ENCODE measurements around the gene PIM1. TPM values are rescaled to one million over a fixed set of nuclear protein-coding genes. Genes with fewer than 3 reads are reported as not detected.

The PIM1 gene
- total RNA-seq, 2 experiments from 2014 or later: 175 to 183 TPM

DNA sequence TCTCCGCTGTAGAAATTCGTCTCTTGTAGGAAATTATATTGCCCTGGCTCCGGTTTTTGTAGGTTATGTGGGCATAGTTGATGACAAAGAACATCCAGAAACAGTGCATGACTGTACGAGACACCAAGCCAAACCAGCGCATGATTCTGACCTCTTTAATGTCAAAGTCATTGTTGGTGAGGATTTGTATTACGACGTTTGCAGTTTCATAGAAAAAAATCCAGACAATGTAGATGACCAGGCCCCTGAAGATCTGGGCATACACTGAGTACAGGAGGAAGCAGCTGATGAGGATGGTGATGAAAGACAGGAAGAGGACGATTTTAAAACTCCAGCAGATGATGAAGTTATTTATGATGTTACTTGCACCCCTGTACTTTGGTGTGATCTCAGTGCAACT is 48.6 kb downstream of the PIM1 start:
- Histone ChIP-seq H3K36me3 (ENCODE audit: insufficient read depth, low read length) (no peaks in the 10 kb centered on the region), H3K4me3 (ENCODE audit: low read length) (no peak overlapping the region), H3K4me1 (ENCODE audit: insufficient read depth, low read length) (peaks cover 13% of the 10 kb centered on the region), H3K27ac (ENCODE audit: low read depth in 1 of 2, low read length in 2 of 2) (no peak overlapping the region), H3K9me3 (ENCODE audit: control insufficient read depth in 1 of 2, insufficient read depth in 1 of 2, low read length in 2 of 2) (no peaks in the 10 kb centered on the region), H3K27me3 (ENCODE audit: control insufficient read depth in 1 of 2, insufficient read depth in 2 of 2, low read length in 2 of 2) (no peaks in the 10 kb centered on the region)
- H3K4me3 Mint-ChIP-seq: no peak overlapping the region
- intact Hi-C loops (cut with DNase I, micrococcal nuclease): no loop called here
- ChIA-PET POLR2A (no interaction called here), CTCF (no interaction called here)
- DNase-seq (no peak), ATAC-seq (ENCODE audit: poor library complexity) (no peak)
- H3K27ac Mint-ChIP-seq: no peak overlapping the region
- H3K4me1 Mint-ChIP-seq (ENCODE audit: low read depth): peaks cover 14% of the 10 kb centered on the region
- TF ChIP-seq, protein P1, sequence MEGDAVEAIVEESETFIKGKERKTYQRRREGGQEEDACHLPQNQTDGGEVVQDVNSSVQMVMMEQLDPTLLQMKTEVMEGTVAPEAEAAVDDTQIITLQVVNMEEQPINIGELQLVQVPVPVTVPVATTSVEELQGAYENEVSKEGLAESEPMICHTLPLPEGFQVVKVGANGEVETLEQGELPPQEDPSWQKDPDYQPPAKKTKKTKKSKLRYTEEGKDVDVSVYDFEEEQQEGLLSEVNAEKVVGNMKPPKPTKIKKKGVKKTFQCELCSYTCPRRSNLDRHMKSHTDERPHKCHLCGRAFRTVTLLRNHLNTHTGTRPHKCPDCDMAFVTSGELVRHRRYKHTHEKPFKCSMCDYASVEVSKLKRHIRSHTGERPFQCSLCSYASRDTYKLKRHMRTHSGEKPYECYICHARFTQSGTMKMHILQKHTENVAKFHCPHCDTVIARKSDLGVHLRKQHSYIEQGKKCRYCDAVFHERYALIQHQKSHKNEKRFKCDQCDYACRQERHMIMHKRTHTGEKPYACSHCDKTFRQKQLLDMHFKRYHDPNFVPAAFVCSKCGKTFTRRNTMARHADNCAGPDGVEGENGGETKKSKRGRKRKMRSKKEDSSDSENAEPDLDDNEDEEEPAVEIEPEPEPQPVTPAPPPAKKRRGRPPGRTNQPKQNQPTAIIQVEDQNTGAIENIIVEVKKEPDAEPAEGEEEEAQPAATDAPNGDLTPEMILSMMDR (IDR thresholded peaks at IDR 0.05): no peak
- H3K27me3 Mint-ChIP-seq: no peaks in the 10 kb centered on the region
- no peaks in the 10 kb centered on the region for H3K9me3 Mint-ChIP-seq
- no peaks in the 10 kb centered on the region for H3K36me3 Mint-ChIP-seq (ENCODE audit: low read depth)

DNA sequence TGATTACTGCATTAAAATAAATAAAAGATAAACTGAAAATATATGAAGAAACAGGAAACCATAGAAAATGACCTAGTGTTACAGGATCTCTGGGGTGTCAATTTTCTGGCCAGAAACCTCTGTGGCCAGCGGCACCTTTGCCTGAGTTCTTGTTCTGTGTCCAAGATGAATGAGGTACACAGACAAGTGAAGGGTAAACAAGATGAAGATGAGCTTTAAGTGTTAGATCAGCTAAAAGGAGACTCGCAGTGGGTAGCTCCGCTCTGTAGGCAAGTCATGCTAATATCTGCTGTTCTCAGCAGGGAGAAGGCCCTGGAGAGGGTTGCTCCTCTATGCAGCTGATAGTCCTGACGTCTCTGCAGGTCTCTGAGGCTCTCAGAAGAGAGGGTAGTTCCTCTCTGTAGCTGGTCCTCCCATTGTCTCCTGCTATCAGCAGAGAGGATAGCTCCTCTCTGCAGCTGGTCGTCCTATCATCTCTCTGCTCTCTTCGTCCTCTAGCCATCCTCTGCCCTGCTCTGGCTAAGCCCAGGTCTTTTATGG is 51.7 kb downstream of the PIM1 start:
- no peak for ATAC-seq (ENCODE audit: poor library complexity)
- peaks cover 14% of the 10 kb centered on the region for H3K4me1 Mint-ChIP-seq (ENCODE audit: low read depth)

DNA sequence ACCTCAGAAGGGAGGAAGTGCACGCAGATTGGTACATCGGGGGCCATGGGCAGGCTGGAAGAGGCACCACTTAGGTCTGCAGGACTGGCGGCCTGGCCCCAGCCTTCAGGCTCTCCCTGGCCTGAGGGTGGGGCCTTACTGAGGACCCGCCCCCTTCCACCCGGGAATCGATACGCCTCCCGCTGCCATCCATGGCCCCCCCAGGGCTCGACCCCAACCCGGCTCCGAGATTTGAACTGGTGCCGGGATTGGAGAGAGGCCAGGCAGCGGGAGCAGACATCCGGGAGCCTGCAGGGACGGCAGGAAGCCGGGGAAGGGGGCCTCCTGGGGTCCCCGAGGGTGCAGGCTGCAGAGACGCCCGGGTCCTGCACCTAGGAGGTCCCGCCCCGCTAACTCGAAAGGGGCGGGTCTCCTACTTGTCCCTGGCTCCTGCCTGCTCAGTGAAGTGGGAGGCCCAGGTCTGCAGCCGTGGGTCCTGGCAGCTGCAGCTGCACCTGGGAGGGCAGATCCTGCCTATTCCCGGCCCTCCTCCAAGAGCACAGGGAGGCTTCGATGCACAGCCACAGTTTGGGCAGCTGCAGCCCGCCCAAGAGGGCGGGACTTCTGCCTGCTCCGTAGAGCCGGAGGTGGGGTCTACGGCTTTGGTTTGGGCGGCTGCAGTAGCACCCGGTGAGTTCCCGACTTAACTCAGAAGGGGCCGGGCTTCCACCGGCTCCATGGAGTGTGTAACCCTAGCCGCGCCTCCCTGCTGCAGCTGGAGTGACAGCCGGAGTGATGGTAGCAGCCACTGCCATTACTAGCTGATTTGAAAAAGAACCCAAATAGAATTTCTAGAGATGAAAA is 52.4 kb downstream of the PIM1 start:
- Histone ChIP-seq H3K27me3 (ENCODE audit: control insufficient read depth in 1 of 2, insufficient read depth in 2 of 2, low read length in 2 of 2) (no peaks in the 10 kb centered on the region), H3K27ac (ENCODE audit: low read depth in 1 of 2, low read length in 2 of 2) (no peak overlapping the region), H3K9me3 (ENCODE audit: control insufficient read depth in 1 of 2, insufficient read depth in 1 of 2, low read length in 2 of 2) (no peaks in the 10 kb centered on the region), H3K4me3 (ENCODE audit: low read length) (peak overlapping the region; percentile 85), H3K4me1 (ENCODE audit: insufficient read depth, low read length) (peaks cover 13% of the 10 kb centered on the region), H3K36me3 (ENCODE audit: insufficient read depth, low read length) (no peaks in the 10 kb centered on the region)
- H3K4me1 Mint-ChIP-seq (ENCODE audit: low read depth): peaks cover 14% of the 10 kb centered on the region
- no peaks in the 10 kb centered on the region for H3K9me3 Mint-ChIP-seq
- H3K36me3 Mint-ChIP-seq (ENCODE audit: low read depth): no peaks in the 10 kb centered on the region
- ATAC-seq (ENCODE audit: poor library complexity) (peak; percentile 95), DNase-seq (peak; percentile 40 to 87 (median 60))
- POLR2A ChIA-PET: interaction anchor here (0.8 to 1.6 kb wide), 5 partner anchors 18 to 202 kb away, joined by 3 to 5 read pairs (median 3); partner anchors contain the start of genes TBC1D22B and TMEM217
- no peaks in the 10 kb centered on the region for H3K27me3 Mint-ChIP-seq
- intact Hi-C loops (cut with DNase I, micrococcal nuclease): loop anchor here in 1 of 2 experiments (5.0 kb wide), 1 partner anchor 35 kb away; the partner anchor contains the start of genes TBC1D22B and TMEM217
- TF ChIP-seq, protein P1 (IDR thresholded peaks at IDR 0.05): no peak
- CTCF ChIA-PET: interaction anchor here (0.7 to 2.6 kb wide), 4 partner anchors 12 to 204 kb away, joined by 3 to 13 read pairs (median 3); no protein-coding TSS in a partner anchor
- no peak overlapping the region for H3K27ac Mint-ChIP-seq
- H3K4me3 Mint-ChIP-seq: peak overlapping the region; percentile 90

More for the DNA sequence above, 51.7 kb downstream of the PIM1 start:
- H3K36me3 ChIP-seq (ENCODE audit: insufficient read depth, low read length): no peaks in the 10 kb centered on the region
- Mint-ChIP-seq H3K27ac (no peak overlapping the region), H3K36me3 (ENCODE audit: low read depth) (no peaks in the 10 kb centered on the region), H3K27me3 (no peaks in the 10 kb centered on the region), H3K4me3 (peak overlapping the region; percentile 90), H3K9me3 (no peaks in the 10 kb centered on the region)
- intact Hi-C loops (cut with DNase I, micrococcal nuclease): loop anchor here in 1 of 2 experiments (5.0 kb wide), 1 partner anchor 36 kb away; the partner anchor contains the start of genes TBC1D22B and TMEM217
- POLR2A ChIA-PET: interaction anchor here (1.1 kb wide), 2 partner anchors 36 to 202 kb away, joined by 3 to 4 read pairs; partner anchors contain the start of genes TBC1D22B and TMEM217
- TF ChIP-seq, protein P1 (IDR thresholded peaks at IDR 0.05): no peak
- no peaks in the 10 kb centered on the region for H3K9me3 ChIP-seq (ENCODE audit: control insufficient read depth in 1 of 2, insufficient read depth in 1 of 2, low read length in 2 of 2)
- no peak for DNase-seq
- CTCF ChIA-PET: interaction anchor here (0.9 to 2.6 kb wide), 3 partner anchors 11 to 203 kb away, joined by 3 to 13 read pairs (median 3); no protein-coding TSS in a partner anchor
- H3K27ac ChIP-seq (ENCODE audit: low read depth in 1 of 2, low read length in 2 of 2): no peak overlapping the region
- peaks cover 13% of the 10 kb centered on the region for H3K4me1 ChIP-seq (ENCODE audit: insufficient read depth, low read length)
- H3K27me3 ChIP-seq (ENCODE audit: control insufficient read depth in 1 of 2, insufficient read depth in 2 of 2, low read length in 2 of 2): no peaks in the 10 kb centered on the region
- H3K4me3 ChIP-seq (ENCODE audit: low read length): peak overlapping the region; percentile 85
